Measurements from ENCODE around the gene NEUROD2.
"Not testable (repeated sequence)": the region's sequence is repeated elsewhere in the genome, so short reads cannot be mapped to it uniquely, and the experiment has no call there.

Gene NEUROD2

GRCh38 chr17:39601758-39602532 is 5.8 kb downstream of the NEUROD2 start:
- DNase-seq: no peak

GRCh38 chr17:39600997-39601597 is 6.6 kb downstream of the NEUROD2 start:
- no peak for DNase-seq

- DNase-seq: no peak
Measured at GRCh38 chr17:39600288-39600996, 7.3 kb downstream of the NEUROD2 start.

- DNase-seq: no peak
Measured at GRCh38 chr17:39599665-39600231, 8.0 kb downstream of the NEUROD2 start.

- no peak for DNase-seq
Measured at GRCh38 chr17:39599004-39599664, 8.6 kb downstream of the NEUROD2 start.

- DNase-seq: no peak
Measured at GRCh38 chr17:39598630-39599003, 9.1 kb downstream of the NEUROD2 start.

GRCh38 chr17:39598047-39598481 is 9.7 kb downstream of the NEUROD2 start:
- no peak for DNase-seq

GRCh38 chr17:39597372-39598046 is 10.2 kb downstream of the NEUROD2 start:
- no peak for DNase-seq

GRCh38 chr17:39596543-39597267 is 11.0 kb downstream of the NEUROD2 start:
- DNase-seq: no peak

GRCh38 chr17:39595928-39596510 is 11.7 kb downstream of the NEUROD2 start:
- DNase-seq: no peak

GRCh38 chr17:39595294-39595693 is 12.4 kb downstream of the NEUROD2 start:
- no peak for DNase-seq

GRCh38 chr17:39593371-39593770 is 14.3 kb downstream of the NEUROD2 start:
- DNase-seq: no peak

- peak; percentile 29 for DNase-seq
Measured at GRCh38 chr17:39591958-39592954, 15.5 kb downstream of the NEUROD2 start.

- DNase-seq: not testable (repeated sequence)
Measured at GRCh38 chr17:39590180-39590579, 17.5 kb downstream of the NEUROD2 start.

- no peak for DNase-seq
Measured at GRCh38 chr17:39582658-39583057, 25.1 kb downstream of the NEUROD2 start.

- DNase-seq: no peak
Measured at GRCh38 chr17:39581759-39582085, 26.0 kb downstream of the NEUROD2 start.

- DNase-seq: no peak
Measured at GRCh38 chr17:39581071-39581758, 26.5 kb downstream of the NEUROD2 start.

- no peak for DNase-seq
Measured at GRCh38 chr17:39580082-39580468, 27.6 kb downstream of the NEUROD2 start.

GRCh38 chr17:39579318-39580081 is 28.2 kb downstream of the NEUROD2 start:
- no peak for DNase-seq

Measured in EL (cell line).